GOT3 (cell line): Measurements from ENCODE around the gene METTL9.
"Not testable (repeated sequence)": the region's sequence is repeated elsewhere in the genome, so short reads cannot be mapped to it uniquely, and the experiment has no call there.

ENCODE experiments used
- DNase-seq: peaks from one replicate; lab custom pipeline; 2025; ENCODE audit warnings: mixed read lengths; lab: John Stamatoyannopoulos, UW

METTL9 gene

DNA sequence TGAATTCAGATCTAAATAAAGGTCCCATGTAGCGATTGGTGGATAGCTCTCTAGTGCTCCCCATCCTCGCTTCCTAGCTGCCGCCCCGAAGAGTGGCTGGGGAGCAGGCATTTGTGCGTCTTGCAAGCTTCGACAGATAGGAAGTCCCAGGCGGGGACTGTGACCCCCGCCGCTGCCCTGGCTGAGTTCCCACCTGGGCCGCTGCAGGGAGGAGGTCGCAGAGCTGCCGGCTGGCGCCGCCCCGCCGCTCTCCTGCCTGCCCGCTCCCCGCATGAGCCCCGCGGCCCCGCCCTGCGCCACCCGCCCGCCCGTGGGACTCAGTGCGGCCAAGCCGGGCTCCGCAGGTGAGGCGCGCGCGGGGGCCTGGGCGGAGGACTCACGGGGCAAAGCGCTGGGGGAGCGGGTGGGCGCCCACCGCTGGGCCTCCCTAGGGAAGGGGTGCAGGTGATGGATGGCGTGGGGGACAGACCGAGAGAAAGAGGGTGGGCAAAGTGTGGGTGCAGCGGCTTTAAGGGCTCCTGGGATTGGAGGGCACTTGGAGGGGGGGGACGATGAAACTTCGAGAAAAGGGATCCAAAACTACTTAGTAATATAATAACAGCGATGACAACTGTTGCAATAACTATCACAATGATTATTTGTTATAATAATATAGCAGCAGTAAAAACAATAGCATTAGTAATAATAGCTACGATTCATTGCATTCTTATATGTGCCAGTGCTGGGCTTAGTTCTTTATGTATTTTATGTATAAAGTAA is 64.7 kb downstream of the METTL9 start, which contains the start of gene OTOA:
OTOA (plus strand) TSS at position 80 of the 759 bp plus-strand sequence. CDS start 14,547 bp downstream, outside the sequence.
- no peak for DNase-seq

GRCh38 chr16:21664801-21665492 is 65.6 kb downstream of the METTL9 start:
- DNase-seq = no peak

- no peak for DNase-seq
Observed at GRCh38 chr16:21666772-21667171, 67.4 kb downstream of the METTL9 start.

- no peak for DNase-seq
Observed at GRCh38 chr16:21667575-21667974, 68.2 kb downstream of the METTL9 start.

GRCh38 chr16:21673469-21673868 is 74.1 kb downstream of the METTL9 start:
- no peak for DNase-seq

DNA sequence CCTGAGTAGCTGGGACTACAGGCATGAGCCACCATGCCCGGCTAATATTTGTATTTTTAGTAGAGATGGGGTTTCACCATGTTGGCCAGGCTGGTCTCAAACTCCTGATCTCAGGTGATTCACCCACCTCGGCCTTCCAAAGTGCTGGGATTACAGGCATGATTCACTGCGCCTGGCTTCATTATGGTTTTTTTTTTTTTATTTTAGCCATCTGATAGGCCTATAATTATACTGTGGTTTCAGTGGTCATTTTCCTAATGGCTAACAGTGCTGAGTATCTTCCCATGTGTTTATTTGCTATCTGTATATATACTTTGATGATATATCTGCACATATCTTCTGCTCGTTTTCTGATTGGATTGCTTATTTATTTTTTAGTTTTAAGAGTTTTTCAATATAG is 75.1 kb downstream of the METTL9 start:
- not testable (repeated sequence) for DNase-seq

- not testable (repeated sequence) for DNase-seq
Observed at GRCh38 chr16:21680714-21681113, 81.3 kb downstream of the METTL9 start.

DNA sequence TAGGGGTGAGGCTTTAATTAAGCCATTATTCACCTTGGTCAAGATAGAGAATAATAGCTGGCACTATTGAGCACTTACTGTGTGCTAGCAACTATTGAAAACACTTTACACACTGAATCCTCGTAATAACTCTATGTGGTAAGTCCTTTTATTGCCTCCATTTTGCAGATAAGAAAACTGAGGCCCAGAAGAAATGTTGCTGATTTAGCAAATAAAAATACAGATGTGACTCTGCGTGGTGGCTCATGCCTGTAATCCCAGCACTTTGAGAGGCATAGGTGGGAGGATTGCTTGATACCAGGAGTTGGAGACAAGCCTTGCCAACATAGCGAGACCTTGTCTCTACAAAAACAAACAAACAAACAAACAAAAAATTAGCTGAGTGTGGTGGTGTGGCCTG is 83.8 kb downstream of the METTL9 start:
- DNase-seq = no peak

DNA sequence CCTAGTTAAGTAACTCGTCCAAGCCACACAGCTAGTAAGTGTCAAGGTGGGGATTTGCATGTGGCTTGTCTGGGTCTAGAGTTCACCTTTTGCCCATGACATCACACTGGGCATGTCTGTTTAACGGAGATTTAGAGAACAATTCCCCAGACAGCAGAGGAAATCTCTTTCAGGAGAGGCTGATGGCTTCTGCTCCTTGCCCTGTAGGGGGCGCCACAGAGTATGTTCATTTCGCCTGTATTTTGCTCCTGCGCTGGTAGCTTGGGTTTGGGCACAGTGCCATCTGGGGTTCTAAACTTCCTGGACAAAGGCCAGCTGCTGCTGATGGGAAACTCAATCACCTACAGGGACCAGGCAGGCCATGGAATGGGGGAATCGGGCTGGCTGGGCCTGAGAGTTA is 84.8 kb downstream of the METTL9 start:
- DNase-seq = no peak

DNA sequence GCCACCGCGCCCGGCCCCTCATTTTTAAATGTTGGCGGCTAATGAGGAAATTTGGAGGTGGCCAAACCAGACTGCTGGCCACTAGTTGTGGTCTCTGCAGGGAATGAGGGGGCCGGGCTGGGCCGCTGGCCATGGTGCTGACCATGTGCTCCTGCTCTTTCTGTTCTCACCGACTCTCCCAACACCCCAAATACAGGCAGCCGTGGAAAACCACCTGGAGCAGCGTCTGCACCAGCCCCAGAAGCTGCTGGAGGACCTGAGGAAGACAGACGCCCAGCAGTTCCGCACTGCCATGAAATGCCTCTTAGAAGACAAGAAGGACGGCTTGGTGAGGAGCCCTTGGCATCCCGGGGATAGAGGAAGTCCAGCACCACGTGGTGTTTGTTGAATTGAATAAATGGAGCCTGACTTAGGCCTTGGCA is 85.7 kb downstream of the METTL9 start:
- no peak for DNase-seq

DNA sequence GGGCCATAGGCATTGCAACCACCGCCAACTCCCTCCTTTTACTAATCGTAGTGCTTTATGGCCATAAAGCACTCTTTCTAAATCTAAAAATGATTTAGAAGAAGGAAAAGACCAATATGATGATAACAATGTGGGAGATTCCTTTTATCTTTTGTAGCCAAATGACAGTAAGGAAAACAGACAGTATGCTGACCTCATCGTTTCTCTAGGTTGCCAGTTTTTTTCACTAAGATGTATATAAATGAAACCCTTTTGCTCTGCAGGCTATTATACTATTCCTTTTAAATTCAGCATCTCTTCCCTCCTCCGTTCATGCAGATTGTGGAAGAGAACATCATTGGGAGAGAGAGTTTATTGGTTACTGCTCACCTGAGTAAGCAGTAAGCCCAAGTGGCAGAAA is 89.7 kb downstream of the METTL9 start:
- no peak for DNase-seq

GRCh38 chr16:21690967-21691366 is 91.6 kb downstream of the METTL9 start:
- DNase-seq = not testable (repeated sequence)

- no peak for DNase-seq
Observed at GRCh38 chr16:21694609-21695008, 95.2 kb downstream of the METTL9 start.

DNA sequence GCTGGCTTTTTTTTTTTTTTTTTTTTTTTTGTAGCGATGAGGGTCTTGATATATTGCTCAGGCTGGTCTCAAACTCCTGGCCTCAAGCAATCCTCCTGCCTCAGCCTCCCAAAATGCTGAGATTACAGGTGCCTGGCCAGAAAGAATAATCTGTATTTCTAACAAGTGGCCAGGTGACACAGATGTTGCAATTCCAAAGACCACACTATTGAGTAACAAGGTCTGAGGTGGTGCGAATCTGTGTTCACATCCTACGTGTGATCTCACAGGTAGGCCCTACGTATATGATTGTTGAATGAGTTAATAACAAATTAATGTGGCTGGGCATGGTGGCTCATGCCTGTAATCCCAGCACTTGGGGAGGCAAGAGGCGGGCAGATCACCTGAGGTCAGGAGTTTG is 97.7 kb downstream of the METTL9 start:
- no peak for DNase-seq

DNA sequence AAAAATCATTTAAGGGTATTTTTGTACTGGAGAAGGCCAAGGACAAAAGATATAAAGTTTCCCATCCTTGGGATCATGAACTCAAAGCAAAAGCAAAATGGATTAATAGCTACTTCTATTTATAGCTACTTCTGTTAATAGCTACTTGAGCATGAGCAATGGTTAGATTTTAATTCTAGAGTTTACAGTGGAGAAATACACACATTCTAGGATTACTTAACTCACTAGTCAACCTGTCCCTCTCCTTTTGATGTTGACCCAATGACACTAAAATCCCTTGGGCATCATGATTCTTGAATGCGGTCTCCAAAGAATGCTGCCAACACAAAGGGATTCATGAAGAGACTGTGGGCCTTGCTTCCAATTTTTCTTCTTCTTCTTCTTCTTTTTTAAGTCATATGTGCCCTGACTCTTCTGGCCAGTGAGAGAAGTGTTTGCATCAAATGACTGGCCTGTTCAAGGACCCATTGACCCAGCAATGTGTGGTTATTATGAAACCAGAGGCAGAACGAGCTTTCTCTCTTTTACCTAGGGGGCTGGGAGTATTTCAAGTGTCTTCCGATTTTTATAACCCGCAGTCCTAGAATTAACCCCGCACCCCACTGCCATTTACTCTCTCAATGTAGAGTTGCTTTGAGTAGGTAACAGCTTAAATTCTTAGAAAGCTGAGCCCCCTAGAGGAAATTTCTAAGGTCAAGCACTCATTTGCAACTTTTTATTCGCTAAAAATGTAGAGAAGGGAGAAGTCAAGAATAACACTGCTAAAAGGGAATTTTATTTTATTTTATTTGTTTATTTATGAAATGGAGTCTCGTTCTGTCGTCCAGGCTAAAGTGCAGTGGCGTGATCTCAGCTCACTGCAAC is 99.0 kb downstream of the METTL9 start:
- no peak for DNase-seq

DNA sequence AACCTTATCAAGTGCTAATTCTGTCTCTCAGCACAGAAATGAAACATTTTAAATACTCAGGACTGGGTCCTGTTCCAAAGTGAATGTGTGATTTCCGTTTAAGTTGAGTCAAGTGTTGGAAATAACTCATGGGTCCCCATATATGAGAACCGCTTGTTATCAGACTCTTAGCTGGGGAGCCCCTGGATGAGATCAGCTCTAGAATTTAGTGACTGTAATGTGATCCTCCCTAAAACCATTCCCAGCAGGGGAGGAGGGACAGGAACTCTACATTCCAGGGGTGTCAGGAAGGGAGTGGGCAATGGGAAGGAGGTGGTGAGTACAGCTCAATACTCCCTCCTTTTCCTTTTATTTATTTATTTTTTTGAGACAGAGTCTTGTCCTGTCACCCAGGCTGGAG is 101.9 kb downstream of the METTL9 start:
- no peak for DNase-seq

DNA sequence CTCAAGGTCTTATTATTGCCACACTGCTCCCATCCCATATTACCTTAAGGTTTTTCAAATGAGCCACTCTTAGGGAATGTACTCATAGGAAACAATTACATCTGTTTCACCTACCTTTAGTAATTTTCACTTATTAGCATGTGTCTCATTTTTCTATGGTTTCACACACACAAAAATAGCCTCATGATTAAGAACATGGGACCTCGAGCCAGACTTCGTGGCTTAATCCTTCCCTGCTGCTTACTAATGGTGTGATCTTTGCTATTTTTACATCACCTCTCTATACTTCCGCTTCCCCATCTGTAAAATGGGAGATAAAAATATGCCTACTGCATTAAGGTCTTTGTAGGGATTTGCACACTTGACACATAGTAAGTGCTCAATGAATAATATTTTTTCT is 102.9 kb downstream of the METTL9 start:
- no peak for DNase-seq

DNA sequence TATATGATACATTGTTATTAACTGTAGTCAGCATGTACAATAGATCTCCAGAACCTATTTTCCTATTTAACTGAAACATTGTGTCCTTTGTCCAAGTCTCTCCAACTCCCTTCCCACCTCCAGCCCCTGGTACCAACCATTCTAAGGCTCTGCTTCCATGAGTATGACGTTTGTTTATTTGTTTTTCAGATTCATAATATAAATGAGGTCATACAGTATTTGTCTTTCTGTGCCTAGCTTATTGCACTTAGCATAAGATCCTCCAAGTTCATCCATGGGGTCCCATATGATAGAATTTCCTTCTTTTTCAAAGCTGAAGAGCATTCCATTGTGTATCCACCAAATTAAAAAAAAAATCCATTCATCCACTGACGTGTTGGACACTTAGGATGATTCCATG is 103.8 kb downstream of the METTL9 start:
- DNase-seq = no peak

GRCh38 chr16:21703589-21704174 is 104.3 kb downstream of the METTL9 start:
- DNase-seq = no peak

DNA sequence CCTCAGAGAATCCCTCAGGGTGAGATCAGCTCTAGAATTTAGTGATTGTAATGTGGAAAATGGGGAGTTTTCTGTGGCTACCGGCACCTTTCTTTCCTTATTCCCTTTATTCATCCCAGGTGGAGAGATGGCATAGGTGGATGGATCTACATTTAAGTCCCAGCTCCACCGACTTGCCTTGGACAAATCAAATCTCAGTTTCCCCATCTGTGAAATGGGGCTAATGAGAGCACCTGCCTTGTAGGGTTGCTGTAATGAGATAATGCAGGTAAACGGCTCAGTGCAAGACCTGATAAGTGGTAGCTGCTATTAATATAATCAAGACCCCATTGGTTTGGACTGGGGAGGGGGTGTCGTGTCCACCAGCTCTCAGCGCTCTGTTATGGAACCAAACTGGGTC is 104.9 kb downstream of the METTL9 start:
- DNase-seq = no peak

DNA sequence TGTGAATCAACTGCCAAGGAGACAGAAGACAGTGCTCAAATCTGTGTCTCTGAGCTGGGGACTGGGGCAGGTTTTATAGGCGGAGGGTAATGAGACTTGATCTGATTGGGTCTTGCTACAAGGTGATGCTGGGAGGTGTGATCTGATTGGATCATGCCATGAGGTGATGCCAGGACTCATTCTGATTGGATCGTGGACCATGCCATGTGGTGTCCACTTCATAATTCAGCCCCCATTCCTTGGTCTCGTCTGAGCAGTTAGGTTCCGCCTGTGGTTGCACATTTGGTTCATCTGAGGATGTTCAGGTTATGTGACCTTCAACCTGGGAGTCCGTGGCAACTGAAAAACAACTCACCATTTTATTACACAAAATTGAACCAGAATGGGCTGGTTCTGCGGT is 105.4 kb downstream of the METTL9 start:
- no peak for DNase-seq
